ENCODE measurements around the gene TPST1.

The TPST1 gene

GRCh38 chr7:66283003-66283920 is 78.1 kb downstream of the TPST1 start:
- peak overlapping the region in 1 of 3 experiments; percentile 10 for H3K27ac Mint-ChIP-seq
- peaks cover 2% of the 10 kb centered on the region for H3K9me3 Mint-ChIP-seq
- TF ChIP-seq CTCF (IDR thresholded peaks at IDR 0.05; ENCODE audit: unreplicated experiment in 3 of 3) = no peak
- no peak overlapping the region for H3K4me3 Mint-ChIP-seq
- H3K27me3 Mint-ChIP-seq (ENCODE audit: low read depth) = no peaks in the 10 kb centered on the region
- peaks cover 17% of the 10 kb centered on the region for H3K36me3 Mint-ChIP-seq (ENCODE audit: low read depth)
- peaks cover 14% of the 10 kb centered on the region for H3K4me1 Mint-ChIP-seq

GRCh38 chr7:66296001-66296521 is 90.9 kb downstream of the TPST1 start:
- H3K27me3 Mint-ChIP-seq (ENCODE audit: low read depth) = no peaks in the 10 kb centered on the region
- H3K36me3 Mint-ChIP-seq (ENCODE audit: low read depth) = peaks cover 39% of the 10 kb centered on the region
- H3K27ac Mint-ChIP-seq = no peak overlapping the region
- H3K9me3 Mint-ChIP-seq = peaks cover 25% of the 10 kb centered on the region
- no peak for TF ChIP-seq CTCF (IDR thresholded peaks at IDR 0.05; ENCODE audit: unreplicated experiment in 3 of 3)
- no peak overlapping the region for H3K4me3 Mint-ChIP-seq
- no peaks in the 10 kb centered on the region for H3K4me1 Mint-ChIP-seq

GRCh38 chr7:66296557-66296956 is 91.4 kb downstream of the TPST1 start:
- H3K9me3 Mint-ChIP-seq = peaks cover 25% of the 10 kb centered on the region
- H3K36me3 Mint-ChIP-seq (ENCODE audit: low read depth) = peaks cover 39% of the 10 kb centered on the region
- H3K27me3 Mint-ChIP-seq (ENCODE audit: low read depth) = no peaks in the 10 kb centered on the region
- no peak overlapping the region for H3K27ac Mint-ChIP-seq
- no peak for TF ChIP-seq CTCF (IDR thresholded peaks at IDR 0.05; ENCODE audit: unreplicated experiment in 3 of 3)
- no peaks in the 10 kb centered on the region for H3K4me1 Mint-ChIP-seq
- no peak overlapping the region for H3K4me3 Mint-ChIP-seq

DNA sequence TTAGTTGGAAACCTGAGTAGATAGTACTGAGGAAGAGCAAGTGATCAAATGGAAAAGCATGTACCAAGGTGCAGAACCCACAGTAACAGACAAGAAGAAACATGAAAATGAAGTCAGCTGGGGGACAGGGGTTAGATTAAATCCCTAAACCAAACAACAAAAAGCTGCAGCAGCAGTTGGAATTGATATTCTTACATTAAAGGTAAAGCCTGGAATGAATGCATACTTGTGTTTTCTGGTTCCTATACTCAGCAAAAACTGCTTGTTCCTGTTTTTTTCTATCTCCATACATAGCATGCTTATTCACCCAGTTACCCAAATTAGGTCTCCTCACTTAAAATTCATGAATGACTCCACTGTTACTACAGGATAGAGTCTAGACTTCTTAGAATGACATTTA is 92.4 kb downstream of the TPST1 start:
- Mint-ChIP-seq H3K9me3 (peaks cover 25% of the 10 kb centered on the region), H3K4me1 (no peaks in the 10 kb centered on the region), H3K27me3 (ENCODE audit: low read depth) (no peaks in the 10 kb centered on the region)

GRCh38 chr7:66301249-66301648 is 96.1 kb downstream of the TPST1 start:
- Mint-ChIP-seq H3K4me1 (peaks cover 11% of the 10 kb centered on the region), H3K4me3 (no peak overlapping the region), H3K27me3 (ENCODE audit: low read depth) (no peaks in the 10 kb centered on the region), H3K36me3 (ENCODE audit: low read depth) (peaks cover 34% of the 10 kb centered on the region), H3K27ac (peak overlapping the region in 1 of 3 experiments; percentile 84), H3K9me3 (peaks cover 23% of the 10 kb centered on the region)
- TF ChIP-seq CTCF (IDR thresholded peaks at IDR 0.05; ENCODE audit: unreplicated experiment in 3 of 3) = no peak

More for the DNA sequence above, 92.4 kb downstream of the TPST1 start:
- H3K27ac Mint-ChIP-seq = no peak overlapping the region
- peaks cover 39% of the 10 kb centered on the region for H3K36me3 Mint-ChIP-seq (ENCODE audit: low read depth)
- no peak overlapping the region for H3K4me3 Mint-ChIP-seq
- TF ChIP-seq CTCF (IDR thresholded peaks at IDR 0.05; ENCODE audit: unreplicated experiment in 3 of 3) = no peak
